ENCODE results near the gene FBN2.

- TF ChIP-seq, protein P1, sequence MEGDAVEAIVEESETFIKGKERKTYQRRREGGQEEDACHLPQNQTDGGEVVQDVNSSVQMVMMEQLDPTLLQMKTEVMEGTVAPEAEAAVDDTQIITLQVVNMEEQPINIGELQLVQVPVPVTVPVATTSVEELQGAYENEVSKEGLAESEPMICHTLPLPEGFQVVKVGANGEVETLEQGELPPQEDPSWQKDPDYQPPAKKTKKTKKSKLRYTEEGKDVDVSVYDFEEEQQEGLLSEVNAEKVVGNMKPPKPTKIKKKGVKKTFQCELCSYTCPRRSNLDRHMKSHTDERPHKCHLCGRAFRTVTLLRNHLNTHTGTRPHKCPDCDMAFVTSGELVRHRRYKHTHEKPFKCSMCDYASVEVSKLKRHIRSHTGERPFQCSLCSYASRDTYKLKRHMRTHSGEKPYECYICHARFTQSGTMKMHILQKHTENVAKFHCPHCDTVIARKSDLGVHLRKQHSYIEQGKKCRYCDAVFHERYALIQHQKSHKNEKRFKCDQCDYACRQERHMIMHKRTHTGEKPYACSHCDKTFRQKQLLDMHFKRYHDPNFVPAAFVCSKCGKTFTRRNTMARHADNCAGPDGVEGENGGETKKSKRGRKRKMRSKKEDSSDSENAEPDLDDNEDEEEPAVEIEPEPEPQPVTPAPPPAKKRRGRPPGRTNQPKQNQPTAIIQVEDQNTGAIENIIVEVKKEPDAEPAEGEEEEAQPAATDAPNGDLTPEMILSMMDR (IDR thresholded peaks at IDR 0.05): no peak
- TF ChIP-seq EP300 (IDR thresholded peaks at IDR 0.05): no peak
- TF ChIP-seq POLR2AphosphoS5 (IDR thresholded peaks at IDR 0.05): no peak
- no peak for TF ChIP-seq POLR2A (IDR thresholded peaks at IDR 0.05)
Observed at GRCh38 chr5:128338649-128339048, 199.4 kb downstream of the FBN2 start.
